Keratinocyte (primary cell): ENCODE data around the gene PABPN1L. TPM values are rescaled to one million over a fixed set of nuclear protein-coding genes. Genes with fewer than 3 reads are reported as not detected.

Source experiments
- DNase-seq: peaks from one replicate; pipeline ENCODE4 v3.0.0-alpha.2; 2011; ENCODE audit warnings: low read depth, missing footprints, low spot score
- FAIRE-seq: peaks from 2 replicates; lab custom pipeline; 2011; peaks lifted over from hg19 to GRCh38; lab: Jason Lieb, UNC
- H2AFZ ChIP-seq: 2 replicates; pipeline ENCODE4 v1.6.0; 2012; ENCODE audit warnings: low read length, control low read depth, inconsistent platforms; ENCODE audit not compliant: control insufficient read depth
- H3K27ac ChIP-seq: 2 replicates; pipeline ENCODE4 v1.5.1; 2011; ENCODE audit warnings: low read length; ENCODE audit not compliant: control insufficient read depth, insufficient read depth
- H3K27me3 ChIP-seq: 3 replicates; pipeline ENCODE4 v1.6.0; 2011; ENCODE audit warnings: low read length; ENCODE audit not compliant: control insufficient read depth, insufficient read depth; ENCODE audit errors: extremely low read depth
- H3K36me3 ChIP-seq, 2 experiments: 2 replicates in 1 of 2; 3 replicates in 1 of 2; pipeline ENCODE4 v1.5.1; 2011; ENCODE audit warnings: low read length in 2 of 2, mild to moderate bottlenecking in 1 of 2; ENCODE audit not compliant: control insufficient read depth in 2 of 2, insufficient read depth in 2 of 2; ENCODE audit errors: extremely low read depth in 1 of 2
- H3K4me1 ChIP-seq: 3 replicates; pipeline ENCODE4 v1.5.1; 2011; ENCODE audit warnings: low read length; ENCODE audit not compliant: control insufficient read depth, insufficient read depth; ENCODE audit errors: extremely low read depth
- H3K4me2 ChIP-seq: 3 replicates; pipeline ENCODE4 v1.6.0; 2011; ENCODE audit warnings: low read depth, low read length; ENCODE audit not compliant: control insufficient read depth, insufficient read depth; ENCODE audit errors: extremely low read depth
- H3K4me3 ChIP-seq, 3 experiments: fragments of 200-600 bp in 1 of 3; sonication (generic) in 1 of 3; 2 replicates in 2 of 3; 3 replicates in 1 of 3; pipeline ENCODE4 v1.5.1; 2011 to 2016; ENCODE audit warnings: low read length in 3 of 3, mild to moderate bottlenecking in 3 of 3, control low read depth in 2 of 3, inconsistent platforms in 1 of 3, low read depth in 1 of 3, mixed read lengths in 1 of 3, mixed run types in 1 of 3, moderate library complexity in 1 of 3; ENCODE audit not compliant: control insufficient read depth in 2 of 3, insufficient read depth in 2 of 3; ENCODE audit errors: extremely low read depth in 1 of 3
- H3K79me2 ChIP-seq: 2 replicates; pipeline ENCODE4 v1.6.0; 2012; ENCODE audit warnings: low read length; ENCODE audit not compliant: control insufficient read depth, insufficient read depth
- H3K9ac ChIP-seq: 3 replicates; pipeline ENCODE4 v1.6.0; 2011; ENCODE audit warnings: low read length; ENCODE audit not compliant: control insufficient read depth, insufficient read depth; ENCODE audit errors: extremely low read depth
- H3K9me1 ChIP-seq: 3 replicates; pipeline ENCODE4 v1.6.0; 2011; ENCODE audit warnings: low read length; ENCODE audit not compliant: control insufficient read depth, insufficient read depth; ENCODE audit errors: extremely low read depth
- H3K9me3 ChIP-seq: 2 replicates; pipeline ENCODE4 v1.5.1; 2012; ENCODE audit warnings: low read depth, low read length; ENCODE audit not compliant: control insufficient read depth
- H4K20me1 ChIP-seq: 3 replicates; pipeline ENCODE4 v1.6.0; 2011; ENCODE audit warnings: low read length; ENCODE audit not compliant: control insufficient read depth, insufficient read depth; ENCODE audit errors: extremely low read depth
- CTCF ChIP-seq, 3 experiments: IDR thresholded peaks in 1 of 3; conservative IDR thresholded peaks in 1 of 3; optimal IDR thresholded peaks in 1 of 3; 2 replicates in 2 of 3; 3 replicates in 1 of 3; pipeline versions ENCODE3 to v1.5.1; 2011; ENCODE audit warnings: low read length in 3 of 3, mild to moderate bottlenecking in 3 of 3, moderate library complexity in 2 of 3, control low read depth in 1 of 3, inconsistent platforms in 1 of 3; ENCODE audit not compliant: insufficient read depth in 2 of 3; ENCODE audit errors: extremely low read depth in 1 of 3
- EZH2 ChIP-seq: IDR thresholded peaks from one replicate; pipeline ENCODE4 v1.6.1; 2012; ENCODE audit warnings: inconsistent platforms, mild to moderate bottlenecking, low read length, moderate library complexity
- dilution Hi-C: fragments of 300-500 bp; cut with MboI; formaldehyde crosslinking; loops from one replicate; pipeline ENCODE4 v1.7.0; 2020; ENCODE audit warnings: low sequenced_read_pairs; ENCODE audit not compliant: extremely low pct_ligation_motif_present
- polyA plus RNA-seq, 5 experiments: library from polyadenylated mRNA; depleted of rRNA in 3 of 5; stranded (reverse) in 3 of 5; stranded (forward) in 1 of 5; unstranded in 1 of 5; fragments of >200 nt; gene quantifications; 1 replicate in 1 of 5; 2 replicates in 3 of 5; 3 replicates in 1 of 5; pipeline versions ENCODE4 v1.2.1 to v1.2.3, GENCODE V29; 2011 to 2012; ENCODE audit warnings: missing spikeins in 2 of 5, low read depth in 1 of 5, low replicate concordance in 1 of 5

The PABPN1L gene
- polyA plus RNA-seq, 1 donor (not counting 4 experiments of a cell fraction or from before 2014, with no cell fraction given) = not detected

GRCh38 chr16:88874938-88875599 is 8.6 kb upstream of the PABPN1L start:
- Histone ChIP-seq H3K36me3 (no peaks in the 10 kb centered on the region), H3K4me3 (no peak overlapping the region), H3K27me3 (peaks cover 31% of the 10 kb centered on the region), H3K9me1 (no peaks in the 10 kb centered on the region), H2AFZ (no peak overlapping the region), H3K4me1 (peaks cover 11% of the 10 kb centered on the region), H3K9me3 (no peaks in the 10 kb centered on the region), H3K79me2 (no peaks in the 10 kb centered on the region), H3K27ac (no peak overlapping the region), H3K4me2 (no peak overlapping the region), H3K9ac (no peak overlapping the region), H4K20me1 (no peaks in the 10 kb centered on the region)
- FAIRE-seq (no peak), DNase-seq (no peak)
- TF ChIP-seq CTCF (optimal IDR thresholded peaks at IDR 0.05 in 1 of 3, IDR thresholded peaks at IDR 0.05 in 1 of 3, conservative IDR thresholded peaks at IDR 0.05 in 1 of 3; ENCODE audit: extremely low read depth in 1 of 3, insufficient read depth in 2 of 3, low read length in 3 of 3) = no peak
- no peak for TF ChIP-seq EZH2
- dilution Hi-C loops = no loop called here

- H3K27me3 ChIP-seq = peaks cover 41% of the 10 kb centered on the region
- no peak overlapping the region for H3K4me2 ChIP-seq
- no peak overlapping the region for H3K4me3 ChIP-seq
- H3K4me1 ChIP-seq = no peaks in the 10 kb centered on the region
- no peaks in the 10 kb centered on the region for H4K20me1 ChIP-seq
- no peak overlapping the region for H3K27ac ChIP-seq
- no peak for DNase-seq
- H3K9me1 ChIP-seq = no peaks in the 10 kb centered on the region
- H3K79me2 ChIP-seq = no peaks in the 10 kb centered on the region
- no peak for FAIRE-seq
- dilution Hi-C loops = no loop called here
- H3K36me3 ChIP-seq = no peaks in the 10 kb centered on the region
- no peak for TF ChIP-seq CTCF (optimal IDR thresholded peaks at IDR 0.05 in 1 of 3, IDR thresholded peaks at IDR 0.05 in 1 of 3, conservative IDR thresholded peaks at IDR 0.05 in 1 of 3; ENCODE audit: extremely low read depth in 1 of 3, insufficient read depth in 2 of 3, low read length in 3 of 3)
- no peak for TF ChIP-seq EZH2
- H3K9ac ChIP-seq = no peak overlapping the region
- no peaks in the 10 kb centered on the region for H3K9me3 ChIP-seq
- H2AFZ ChIP-seq = no peak overlapping the region
These were observed 6.3 kb upstream of the PABPN1L start for GRCh38 chr16:88872650-88873331.
